ENCODE results near the gene CDC42BPG.
A peak's percentile ranks its signal among the peaks of the same experiment; 100 is the strongest.

DNA sequence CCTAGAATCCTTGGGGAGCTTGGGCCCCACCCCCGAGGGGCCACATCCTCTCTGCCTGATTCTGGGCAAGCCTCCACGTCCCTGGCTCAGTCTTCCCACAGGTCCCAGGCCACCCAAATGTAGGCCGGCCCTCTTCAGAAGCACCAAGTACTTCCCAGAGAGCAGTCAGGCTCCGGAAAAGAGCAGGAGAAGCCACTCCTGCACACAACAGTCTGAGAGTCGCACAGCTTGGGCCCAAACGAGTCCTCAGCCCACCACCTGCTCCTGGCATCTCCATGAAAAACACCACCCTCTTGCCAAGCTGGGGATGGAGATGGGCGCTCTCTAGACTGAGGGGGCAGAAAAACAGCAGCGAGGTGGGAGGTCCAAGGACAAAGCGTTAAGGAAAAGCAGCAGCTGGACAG, 18.5 kb upstream of the CDC42BPG start:
- TF ChIP-seq, protein P1, sequence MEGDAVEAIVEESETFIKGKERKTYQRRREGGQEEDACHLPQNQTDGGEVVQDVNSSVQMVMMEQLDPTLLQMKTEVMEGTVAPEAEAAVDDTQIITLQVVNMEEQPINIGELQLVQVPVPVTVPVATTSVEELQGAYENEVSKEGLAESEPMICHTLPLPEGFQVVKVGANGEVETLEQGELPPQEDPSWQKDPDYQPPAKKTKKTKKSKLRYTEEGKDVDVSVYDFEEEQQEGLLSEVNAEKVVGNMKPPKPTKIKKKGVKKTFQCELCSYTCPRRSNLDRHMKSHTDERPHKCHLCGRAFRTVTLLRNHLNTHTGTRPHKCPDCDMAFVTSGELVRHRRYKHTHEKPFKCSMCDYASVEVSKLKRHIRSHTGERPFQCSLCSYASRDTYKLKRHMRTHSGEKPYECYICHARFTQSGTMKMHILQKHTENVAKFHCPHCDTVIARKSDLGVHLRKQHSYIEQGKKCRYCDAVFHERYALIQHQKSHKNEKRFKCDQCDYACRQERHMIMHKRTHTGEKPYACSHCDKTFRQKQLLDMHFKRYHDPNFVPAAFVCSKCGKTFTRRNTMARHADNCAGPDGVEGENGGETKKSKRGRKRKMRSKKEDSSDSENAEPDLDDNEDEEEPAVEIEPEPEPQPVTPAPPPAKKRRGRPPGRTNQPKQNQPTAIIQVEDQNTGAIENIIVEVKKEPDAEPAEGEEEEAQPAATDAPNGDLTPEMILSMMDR (IDR thresholded peaks at IDR 0.05; ENCODE audit: low read length) = 0 out of 2 replicates have a peak, but pooled peaks have one; percentile 1
- no peak for TF ChIP-seq EZH2 (IDR thresholded peaks at IDR 0.05; ENCODE audit: borderline replicate concordance, low read length)
